ENCODE results near the gene RFX8.

DNA sequence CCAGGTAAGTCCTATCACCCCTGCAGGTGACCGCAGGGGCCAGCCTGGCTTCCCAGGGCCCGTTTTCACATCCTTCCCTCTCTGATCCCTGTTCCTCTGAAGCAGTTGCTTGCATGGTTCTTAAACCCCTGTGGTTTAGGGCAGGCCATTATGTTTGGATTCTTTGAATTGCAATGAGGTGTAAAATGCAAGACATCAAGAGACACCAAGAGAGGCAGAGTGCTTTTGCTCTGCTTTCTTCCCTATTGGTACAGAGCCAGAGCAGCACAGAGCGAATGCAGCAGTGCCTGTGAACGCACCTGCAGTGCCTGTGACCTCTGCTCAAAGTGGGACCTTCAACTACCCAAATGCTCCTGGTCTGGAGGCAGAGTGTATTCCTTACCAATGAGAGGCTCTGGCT lies 7.6 kb downstream of the RFX8 start:
- no peak for TF ChIP-seq NBN (IDR thresholded peaks at IDR 0.05)
- no peak for TF ChIP-seq ATF2 (IDR thresholded peaks at IDR 0.05; ENCODE audit: low read length)
- TF ChIP-seq EZH2 (IDR thresholded peaks at IDR 0.05; ENCODE audit: borderline replicate concordance, control insufficient read depth, low read depth, low read length) = no peak
- no peak for TF ChIP-seq CBX5 (IDR thresholded peaks at IDR 0.05; ENCODE audit: low read depth)
- TF ChIP-seq CHD4 (IDR thresholded peaks at IDR 0.05) = no peak
- TF ChIP-seq POLR2AphosphoS5 (IDR thresholded peaks at IDR 0.05; ENCODE audit: low read length) = no peak
- TF ChIP-seq, protein P1, sequence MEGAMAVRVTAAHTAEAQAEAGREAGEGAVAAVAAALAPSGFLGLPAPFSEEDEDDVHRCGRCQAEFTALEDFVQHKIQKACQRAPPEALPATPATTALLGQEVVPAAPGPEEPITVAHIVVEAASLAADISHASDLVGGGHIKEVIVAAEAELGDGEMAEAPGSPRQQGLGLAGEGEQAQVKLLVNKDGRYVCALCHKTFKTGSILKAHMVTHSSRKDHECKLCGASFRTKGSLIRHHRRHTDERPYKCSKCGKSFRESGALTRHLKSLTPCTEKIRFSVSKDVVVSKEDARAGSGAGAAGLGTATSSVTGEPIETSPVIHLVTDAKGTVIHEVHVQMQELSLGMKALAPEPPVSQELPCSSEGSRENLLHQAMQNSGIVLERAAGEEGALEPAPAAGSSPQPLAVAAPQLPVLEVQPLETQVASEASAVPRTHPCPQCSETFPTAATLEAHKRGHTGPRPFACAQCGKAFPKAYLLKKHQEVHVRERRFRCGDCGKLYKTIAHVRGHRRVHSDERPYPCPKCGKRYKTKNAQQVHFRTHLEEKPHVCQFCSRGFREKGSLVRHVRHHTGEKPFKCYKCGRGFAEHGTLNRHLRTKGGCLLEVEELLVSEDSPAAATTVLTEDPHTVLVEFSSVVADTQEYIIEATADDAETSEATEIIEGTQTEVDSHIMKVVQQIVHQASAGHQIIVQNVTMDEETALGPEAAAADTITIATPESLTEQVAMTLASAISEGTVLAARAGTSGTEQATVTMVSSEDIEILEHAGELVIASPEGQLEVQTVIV (IDR thresholded peaks at IDR 0.05; ENCODE audit: borderline replicate concordance, partially characterized antibody) = no peak
- TF ChIP-seq BRCA1 (IDR thresholded peaks at IDR 0.05; ENCODE audit: low read depth, low read length) = no peak

Measured in GM12878 (cell line).